ENCODE data around the gene RBBP8NL.

- no peak for TF ChIP-seq POLR2A (IDR thresholded peaks at IDR 0.05)
- TF ChIP-seq CTCF (IDR thresholded peaks at IDR 0.05), result no peak
These were observed 55.7 kb downstream of the RBBP8NL start for GRCh38 chr20:62371588-62372041.

All from tibial nerve (tissue), 3 donors.